ENCODE results near the gene CA10.

The CA10 gene

DNA sequence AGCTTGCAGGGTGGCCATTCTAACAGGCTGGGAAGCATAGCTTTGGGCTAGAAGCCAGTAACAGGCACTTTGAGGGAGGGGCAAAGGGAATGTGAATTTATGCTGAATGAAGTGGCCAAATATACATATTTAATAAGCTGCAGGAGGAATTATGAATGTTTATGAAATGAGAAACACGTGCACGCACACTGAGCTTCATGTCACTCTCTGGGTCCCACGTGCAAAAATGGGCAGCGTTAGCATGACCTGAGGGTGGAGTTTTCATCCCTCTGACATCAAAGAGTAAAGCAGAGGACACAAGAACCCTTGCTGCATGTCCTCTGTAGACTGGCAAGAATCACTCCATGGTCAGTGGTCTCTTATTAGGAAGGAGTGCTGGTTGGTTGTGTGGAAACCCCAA is 561.2 kb downstream of the CA10 start:
- DNase-seq (ENCODE audit: low spot score): no peak

DNA sequence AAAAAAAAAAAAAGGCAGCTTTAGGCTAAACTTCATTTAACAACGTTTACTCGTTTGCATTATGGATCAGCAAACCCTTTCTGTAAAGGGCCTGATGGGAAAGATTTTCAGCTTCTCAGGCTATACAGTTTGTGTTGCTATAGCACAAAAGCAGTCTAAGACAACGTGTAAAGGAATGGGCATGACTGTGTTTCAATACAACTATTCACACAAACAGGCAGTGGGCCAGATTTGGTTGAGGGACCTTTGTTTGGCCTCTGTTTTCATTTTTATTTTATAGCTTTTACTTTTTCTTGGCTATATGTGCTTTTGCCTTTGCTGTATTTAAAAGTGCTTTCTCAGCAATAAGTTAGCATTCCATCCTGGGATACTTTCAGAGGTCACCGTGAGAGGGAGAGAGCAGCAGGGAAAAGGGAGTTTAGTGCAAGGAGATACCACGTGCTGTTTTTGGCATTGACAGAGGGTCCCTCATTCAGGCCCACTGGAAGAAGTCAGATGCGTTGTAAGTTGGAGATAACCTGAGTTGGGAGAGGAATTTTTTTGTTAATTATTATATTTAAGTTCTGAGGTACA is 562.6 kb downstream of the CA10 start:
- no peak for DNase-seq (ENCODE audit: low spot score)

DNA sequence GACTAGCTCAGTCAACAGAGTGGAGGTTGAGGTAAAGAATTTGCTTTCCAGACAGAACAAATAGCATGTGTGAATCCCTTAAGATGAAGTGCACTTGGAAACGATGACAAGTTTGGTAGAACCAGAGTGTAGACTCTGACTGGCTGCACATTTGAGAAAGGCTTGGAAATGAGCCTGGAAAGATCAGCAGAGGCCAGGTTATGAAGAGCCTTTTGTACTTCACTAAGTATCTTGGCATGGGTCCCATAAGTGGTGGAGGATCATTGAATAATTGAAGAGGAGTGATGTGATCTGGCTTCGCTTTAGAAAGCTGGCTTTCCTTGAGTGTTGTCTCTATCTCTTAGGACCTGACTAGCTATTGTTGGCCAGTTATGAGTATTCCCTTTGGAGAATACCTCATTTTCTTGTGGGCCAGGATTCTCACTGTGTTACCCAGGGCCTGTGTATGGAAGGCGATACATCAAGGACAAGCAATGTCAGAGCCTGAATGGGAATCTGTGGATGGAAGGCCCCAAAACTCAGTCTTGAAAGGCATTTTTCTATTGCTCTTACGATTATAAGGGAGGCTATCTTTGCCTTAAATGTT is 568.4 kb downstream of the CA10 start:
- no peak for DNase-seq (ENCODE audit: low spot score)

DNA sequence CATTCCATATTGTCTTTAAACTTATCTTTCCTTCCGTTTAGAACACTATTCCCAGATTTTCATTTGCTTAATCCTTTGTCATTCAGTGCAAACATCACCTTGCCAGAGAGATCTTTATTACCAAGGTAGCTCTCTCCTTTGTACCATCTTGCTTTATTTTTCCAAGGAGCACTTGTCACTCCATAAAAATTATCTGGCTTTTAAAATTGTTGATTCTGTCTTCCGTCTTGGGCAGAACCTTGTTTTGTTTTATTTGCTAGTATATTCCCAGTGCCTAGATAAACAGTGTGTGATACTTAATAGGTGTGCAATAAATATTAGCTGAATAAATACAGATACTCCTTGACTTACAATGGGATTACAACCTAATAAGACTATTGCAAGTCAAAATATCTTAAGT is 570.5 kb downstream of the CA10 start:
- no peak for DNase-seq (ENCODE audit: low spot score)

DNA sequence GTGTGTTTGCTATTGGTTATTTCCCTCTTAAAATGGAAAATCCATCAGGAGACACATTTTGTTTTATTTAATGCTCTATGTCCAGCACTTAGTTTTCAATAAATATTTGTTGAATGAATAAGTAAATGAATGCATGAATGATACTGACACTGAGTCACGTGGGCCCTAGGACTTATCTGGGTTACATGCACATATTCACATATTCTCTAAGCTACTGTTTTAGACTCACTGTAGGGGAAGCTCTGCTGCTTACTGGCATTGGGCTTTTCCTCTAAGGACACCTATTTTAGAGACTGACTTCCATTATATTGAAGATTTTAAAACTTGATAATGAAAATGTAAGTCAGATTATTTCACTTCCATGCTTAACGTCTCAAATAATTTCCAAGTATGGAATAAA is 571.0 kb downstream of the CA10 start:
- DNase-seq (ENCODE audit: low spot score): no peak

DNA sequence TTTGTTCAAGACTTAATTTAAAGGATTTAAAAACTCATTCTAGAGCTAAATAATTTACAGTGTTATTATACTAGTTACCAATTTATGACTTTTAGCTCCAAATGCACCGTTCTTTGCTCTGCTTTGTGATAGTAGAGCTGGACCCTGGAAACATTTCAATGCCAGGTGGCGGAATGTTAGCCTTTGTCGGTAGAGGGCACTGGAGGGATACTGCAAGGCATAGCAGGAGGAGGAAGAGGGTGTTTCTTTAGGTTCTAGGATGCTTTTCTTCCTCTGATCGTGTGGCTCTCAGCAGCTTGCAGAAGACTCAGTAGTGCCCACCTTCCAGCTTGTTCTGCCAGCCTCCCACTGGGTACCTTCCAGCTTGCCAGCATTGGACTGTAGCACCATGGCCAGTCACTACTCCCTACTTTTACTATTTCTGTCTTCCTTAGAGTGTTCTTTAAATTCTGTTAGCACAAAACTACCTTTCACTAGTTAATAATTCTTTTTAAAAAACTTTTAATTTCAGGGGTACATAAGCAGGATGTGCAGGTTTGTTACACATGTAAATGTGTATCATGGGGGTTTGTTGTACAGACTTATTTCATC is 572.9 kb downstream of the CA10 start:
- no peak for DNase-seq (ENCODE audit: low spot score)

DNA sequence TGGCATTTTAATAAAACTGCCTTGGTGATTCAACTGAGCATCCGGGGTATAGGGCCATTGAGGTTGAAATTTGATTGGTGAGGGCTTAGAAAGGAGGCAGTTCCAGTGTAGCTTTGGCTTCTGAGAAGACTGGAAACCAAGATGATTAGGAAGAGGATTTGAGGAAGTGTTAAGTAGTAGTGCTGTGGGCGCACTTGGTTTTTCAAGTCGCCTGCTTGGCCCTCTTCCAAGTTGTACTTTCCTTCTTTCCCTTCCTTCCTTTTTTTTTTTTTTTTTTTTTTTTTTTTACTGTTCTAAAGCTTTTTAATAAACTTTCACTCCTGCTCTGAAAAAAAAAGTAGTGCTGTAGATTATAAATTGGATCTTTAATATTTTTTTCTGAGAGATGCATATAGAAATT is 577.6 kb downstream of the CA10 start:
- no peak for DNase-seq (ENCODE audit: low spot score)
